PC-9 (cell line): ENCODE results near the gene RAC3. TPM values are rescaled to one million over a fixed set of nuclear protein-coding genes. Genes with fewer than 3 reads are reported as not detected.

Experiments used
- BruUV-seq: library from RNA; stranded (reverse); fragments of 400-500 nt; replicated peaks from 2 replicates; lab custom pipeline; 2021; lab: Mats Ljungman, UMichigan
- CTCF ChIA-PET: fragments of 300-600 bp; sonication (Branson Sonifier 250); formaldehyde crosslinking; loops from one replicate; lab custom pipeline; 2022; ENCODE audit warnings: antibody characterized with exemption; lab: Charles Lee
- POLR2A ChIA-PET: fragments of 300-600 bp; sonication (Branson Sonifier 250); formaldehyde crosslinking; loops from one replicate; lab custom pipeline; 2022; ENCODE audit warnings: antibody characterized with exemption; ENCODE audit not compliant: unreplicated experiment; lab: Charles Lee
- DNase-seq, 2 experiments: peaks; one replicate each; pipeline versions ENCODE4 v3.0.0 to v3.0.0-alpha.2; 2015 to 2022; ENCODE audit warnings: mixed read lengths in 1 of 2
- H2AFZ ChIP-seq: fragments of 200-600 bp; sonication (generic); 2 replicates; pipeline ENCODE4 v1.8.1; 2017; ENCODE audit warnings: antibody characterized with exemption
- H3F3A ChIP-seq: fragments of 200-600 bp; sonication (generic); 2 replicates; pipeline ENCODE4 v1.8.1; 2017; ENCODE audit warnings: antibody characterized with exemption, mild to moderate bottlenecking, low read depth; ENCODE audit not compliant: insufficient read depth
- H3K27ac ChIP-seq: fragments of 200-600 bp; sonication (generic); 2 replicates; pipeline ENCODE4 v1.6.1; 2016; ENCODE audit warnings: mixed run types
- H3K27me3 ChIP-seq: fragments of 200-600 bp; sonication (generic); 2 replicates; pipeline ENCODE4 v1.6.1; 2016; ENCODE audit warnings: low read depth, mixed run types; ENCODE audit not compliant: insufficient read depth
- H3K36me3 ChIP-seq: fragments of 200-600 bp; sonication (generic); 2 replicates; pipeline ENCODE4 v1.6.1; 2016; ENCODE audit warnings: low read depth, mixed run types
- H3K4me1 ChIP-seq: fragments of 200-600 bp; sonication (generic); replicated peaks from 2 replicates; pipeline ENCODE4 v1.6.1; 2016; ENCODE audit warnings: mixed run types; ENCODE audit not compliant: insufficient read depth
- H3K4me2 ChIP-seq: fragments of 200-600 bp; sonication (generic); 2 replicates; pipeline ENCODE4 v1.6.1; 2017; ENCODE audit warnings: mixed run types
- H3K4me3 ChIP-seq: fragments of 200-600 bp; sonication (generic); 2 replicates; pipeline ENCODE4 v1.6.1; 2016; ENCODE audit warnings: mixed run types
- H3K79me2 ChIP-seq: fragments of 200-600 bp; sonication (generic); 2 replicates; pipeline ENCODE4 v1.6.1; 2017; ENCODE audit warnings: low read depth, mixed run types
- H3K9me2 ChIP-seq: fragments of 200-600 bp; sonication (generic); 2 replicates; pipeline ENCODE4 v1.8.1; 2017; ENCODE audit warnings: mild to moderate bottlenecking; ENCODE audit not compliant: insufficient read depth
- H3K9me3 ChIP-seq: fragments of 200-600 bp; sonication (generic); 2 replicates; pipeline ENCODE4 v1.8.1; 2016; ENCODE audit warnings: low read depth; ENCODE audit not compliant: insufficient read depth
- H4K20me1 ChIP-seq: fragments of 200-600 bp; sonication (generic); 2 replicates; pipeline ENCODE4 v1.8.1; 2017; ENCODE audit not compliant: insufficient read depth
- CTCF ChIP-seq: fragments of 200-600 bp; sonication (generic); conservative IDR thresholded peaks from 2 replicates; pipeline ENCODE4 v1.6.1; 2017; ENCODE audit warnings: mixed run types, antibody characterized with exemption, mild to moderate bottlenecking, moderate library complexity
- EZH2 ChIP-seq: fragments of 200-600 bp; sonication (generic); IDR thresholded peaks from 2 replicates; pipeline ENCODE4 v1.8.0; 2017; ENCODE audit warnings: antibody characterized with exemption, low read depth
- intact Hi-C: fragments of 100-400 bp; cut with micrococcal nuclease; formaldehyde crosslinking; loops from one replicate; pipeline ENCODE4 v1.10.0; 2022; ENCODE audit not compliant: unreplicated experiment
- total RNA-seq: library from RNA; stranded (reverse); gene quantifications from 2 replicates; pipeline ENCODE4 v1.2.3, GENCODE V29; 2021

The RAC3 gene
- total RNA-seq, 1 experiment from 2014 or later, result 32.3 TPM

GRCh38 chr17:82004517-82005455 is 26.7 kb upstream of the RAC3 start:
- TF ChIP-seq EZH2 (no peak), CTCF (no peak)
- Histone ChIP-seq H3K4me1 (peaks cover 22% of the 10 kb centered on the region), H3K9me3 (no peaks in the 10 kb centered on the region), H3K4me2 (0 out of 2 replicates have a peak overlapping the region, but pooled peaks have one; percentile 46), H3K36me3 (no peaks in the 10 kb centered on the region), H2AFZ (no peak overlapping the region), H3F3A (peaks cover 10% of the 10 kb centered on the region; the same call in 1 of the 2 replicates), H3K4me3 (no peak overlapping the region), H4K20me1 (no peaks in the 10 kb centered on the region), H3K9me2 (no peaks in the 10 kb centered on the region), H3K27ac (no peak overlapping the region), H3K27me3 (no peaks in the 10 kb centered on the region), H3K79me2 (no peaks in the 10 kb centered on the region)
- ChIA-PET CTCF (interaction anchor here (0.8 kb wide), 1 partner anchor 14 kb away, joined by 3 read pairs; no protein-coding TSS in a partner anchor), POLR2A (no interaction called here)
- intact Hi-C loops, result loop anchor here (5.0 kb wide), 1 partner anchor 37 kb away; no protein-coding TSS in a partner anchor
- no peak for DNase-seq
- no TSS peak for BruUV-seq

- no peak overlapping the region for H2AFZ ChIP-seq
- BruUV-seq, result no TSS peak
- no peaks in the 10 kb centered on the region for H4K20me1 ChIP-seq
- ChIA-PET CTCF (no interaction called here), POLR2A (no interaction called here)
- no peaks in the 10 kb centered on the region for H3K79me2 ChIP-seq
- peaks cover 10% of the 10 kb centered on the region; the same call in 1 of the 2 replicates for H3F3A ChIP-seq
- no peaks in the 10 kb centered on the region for H3K36me3 ChIP-seq
- H3K4me2 ChIP-seq, result no peak overlapping the region
- no peak for DNase-seq
- no peaks in the 10 kb centered on the region for H3K9me3 ChIP-seq
- peaks cover 22% of the 10 kb centered on the region for H3K4me1 ChIP-seq
- TF ChIP-seq CTCF (no peak), EZH2 (no peak)
- no peaks in the 10 kb centered on the region for H3K9me2 ChIP-seq
- no peaks in the 10 kb centered on the region for H3K27me3 ChIP-seq
- H3K27ac ChIP-seq, result no peak overlapping the region
- H3K4me3 ChIP-seq, result no peak overlapping the region
- intact Hi-C loops, result no loop called here
These were observed 25.7 kb upstream of the RAC3 start for GRCh38 chr17:82005701-82006348.

GRCh38 chr17:82006468-82007227 is 24.8 kb upstream of the RAC3 start:
- Histone ChIP-seq H3K9me2 (no peaks in the 10 kb centered on the region), H3K9me3 (no peaks in the 10 kb centered on the region), H3K36me3 (no peaks in the 10 kb centered on the region), H3K4me3 (no peak overlapping the region), H3K27ac (no peak overlapping the region), H2AFZ (no peak overlapping the region), H3F3A (peaks cover 10% of the 10 kb centered on the region; the same call in 1 of the 2 replicates), H3K79me2 (no peaks in the 10 kb centered on the region), H3K27me3 (no peaks in the 10 kb centered on the region), H4K20me1 (no peaks in the 10 kb centered on the region), H3K4me2 (no peak overlapping the region), H3K4me1 (peaks cover 22% of the 10 kb centered on the region)
- ChIA-PET CTCF (no interaction called here), POLR2A (interaction anchor here (0.6 kb wide), 1 partner anchor 131 kb away, joined by 3 read pairs; no protein-coding TSS in a partner anchor)
- DNase-seq, result no peak
- TF ChIP-seq CTCF (no peak), EZH2 (no peak)
- intact Hi-C loops, result no loop called here
- no TSS peak for BruUV-seq
